Ureter (tissue), 1 donor: ENCODE measurements around the gene GNA15. TPM values are rescaled to one million over a fixed set of nuclear protein-coding genes. Genes with fewer than 3 reads are reported as not detected.
A peak's percentile ranks its signal among the peaks of the same experiment; 100 is the strongest.
"Not testable (repeated sequence)": the region's sequence is repeated elsewhere in the genome, so short reads cannot be mapped to it uniquely, and the experiment has no call there.

Experiments used
- DNase-seq: peaks from one replicate; pipeline ENCODE4 v3.0.0-alpha.2; 2020; ENCODE audit warnings: low spot score
- total RNA-seq: library from RNA; stranded (reverse); gene quantifications from one replicate; pipeline ENCODE4 v1.2.4, GENCODE V29; 2023
- donor health status: DM: yes; HTN: yes; CAD: no.

The GNA15 gene
- total RNA-seq, 1 donor from 2014 or later: 28.5 TPM

GRCh38 chr19:3190921-3191805 is 55.3 kb downstream of the GNA15 start:
- DNase-seq: no peak

GRCh38 chr19:3191806-3192104 is 55.9 kb downstream of the GNA15 start:
- not testable (repeated sequence) for DNase-seq

- DNase-seq: no peak
Observed at GRCh38 chr19:3192228-3192635, 56.4 kb downstream of the GNA15 start.

- DNase-seq: no peak
Observed at GRCh38 chr19:3192684-3193083, 56.9 kb downstream of the GNA15 start.

- DNase-seq: no peak
Observed at GRCh38 chr19:3193256-3194105, 57.6 kb downstream of the GNA15 start.

- no peak for DNase-seq
Observed at GRCh38 chr19:3194106-3195087, 58.6 kb downstream of the GNA15 start.

- DNase-seq: peak; percentile 39
Observed at GRCh38 chr19:3196064-3196932, 60.5 kb downstream of the GNA15 start.

- DNase-seq: peak; percentile 36
Observed at GRCh38 chr19:3196933-3197205, 61.0 kb downstream of the GNA15 start.

GRCh38 chr19:3198901-3199700 is 63.3 kb downstream of the GNA15 start:
- no peak for DNase-seq

GRCh38 chr19:3201072-3201700 is 65.4 kb downstream of the GNA15 start:
- DNase-seq: peak; percentile 34

GRCh38 chr19:3201911-3202310 is 66.1 kb downstream of the GNA15 start:
- DNase-seq: peak; percentile 37

GRCh38 chr19:3202346-3202745 is 66.5 kb downstream of the GNA15 start:
- DNase-seq: peak; percentile 32

GRCh38 chr19:3202895-3203294 is 67.1 kb downstream of the GNA15 start:
- DNase-seq: not testable (repeated sequence)

- DNase-seq: peak; percentile 38
Observed at GRCh38 chr19:3203805-3204645, 68.2 kb downstream of the GNA15 start.

- DNase-seq: no peak
Observed at GRCh38 chr19:3204646-3205275, 68.9 kb downstream of the GNA15 start.

GRCh38 chr19:3206216-3206953 is 70.6 kb downstream of the GNA15 start:
- DNase-seq: no peak

- peak; percentile 40 for DNase-seq
Observed at GRCh38 chr19:3207461-3208242, 71.8 kb downstream of the GNA15 start.
